ENCODE measurements around the gene PGLYRP3. TPM values are rescaled to one million over a fixed set of nuclear protein-coding genes. Genes with fewer than 3 reads are reported as not detected.

The PGLYRP3 gene
- polyA plus RNA-seq, 1 donor from 2014 or later: not detected

DNA sequence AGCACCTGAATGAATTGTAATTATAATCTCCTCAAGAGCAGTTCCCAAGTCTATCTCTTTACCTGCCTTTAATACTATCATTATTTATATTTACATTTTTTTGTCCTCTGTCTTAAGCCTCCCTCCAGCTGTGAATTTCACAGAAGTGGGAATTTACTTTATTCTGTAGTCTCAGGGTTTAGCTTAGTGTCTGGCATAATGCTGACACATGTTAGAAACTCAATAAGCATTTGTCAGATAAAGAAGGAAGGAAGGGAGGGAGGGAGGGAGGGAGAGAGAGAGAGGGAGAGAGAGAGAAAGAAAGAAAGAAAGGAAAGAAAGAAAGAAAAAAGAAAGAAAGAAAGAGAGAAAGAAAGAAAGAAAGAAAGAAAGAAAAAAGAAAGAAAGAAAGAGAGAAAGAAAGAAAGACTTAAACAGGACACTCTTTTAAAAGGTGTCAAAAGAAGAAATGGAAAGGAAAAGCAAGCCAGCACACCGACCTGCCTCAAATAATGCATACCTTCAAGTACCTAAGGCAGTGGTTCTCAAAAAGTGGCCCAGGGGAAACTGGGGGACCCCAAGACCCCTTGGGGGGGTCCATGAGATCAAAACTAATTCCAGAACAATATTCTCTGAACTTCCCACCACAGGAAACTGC, 37.7 kb upstream of the PGLYRP3 start:
- H3K79me2 ChIP-seq (replicated peaks; ENCODE audit: insufficient read depth, low read length): no peaks in the 10 kb centered on the region
- no peaks in the 10 kb centered on the region for H3K27me3 ChIP-seq (ENCODE audit: insufficient read depth, low read depth, low read length)
- no peaks in the 10 kb centered on the region for H3K36me3 ChIP-seq (ENCODE audit: insufficient read depth, low read length)
- H2AFZ ChIP-seq (ENCODE audit: low read depth, low read length): no peak overlapping the region
- TF ChIP-seq MXI1 (conservative IDR thresholded peaks at IDR 0.05; ENCODE audit: poor library complexity, severe bottlenecking) (no peak), SMC3 (conservative IDR thresholded peaks at IDR 0.05; ENCODE audit: poor library complexity) (no peak), EP300 (conservative IDR thresholded peaks at IDR 0.05; ENCODE audit: poor library complexity, severe bottlenecking) (no peak), TAF1 (IDR thresholded peaks at IDR 0.05; ENCODE audit: low read depth) (no peak), EZH2 (IDR thresholded peaks at IDR 0.05; ENCODE audit: borderline replicate concordance, insufficient read depth, low read length, poor library complexity, severe bottlenecking) (no peak), RAD21 (conservative IDR thresholded peaks at IDR 0.05) (no peak), POLR2AphosphoS5 (IDR thresholded peaks at IDR 0.05) (no peak)
- TF ChIP-seq, protein P1, sequence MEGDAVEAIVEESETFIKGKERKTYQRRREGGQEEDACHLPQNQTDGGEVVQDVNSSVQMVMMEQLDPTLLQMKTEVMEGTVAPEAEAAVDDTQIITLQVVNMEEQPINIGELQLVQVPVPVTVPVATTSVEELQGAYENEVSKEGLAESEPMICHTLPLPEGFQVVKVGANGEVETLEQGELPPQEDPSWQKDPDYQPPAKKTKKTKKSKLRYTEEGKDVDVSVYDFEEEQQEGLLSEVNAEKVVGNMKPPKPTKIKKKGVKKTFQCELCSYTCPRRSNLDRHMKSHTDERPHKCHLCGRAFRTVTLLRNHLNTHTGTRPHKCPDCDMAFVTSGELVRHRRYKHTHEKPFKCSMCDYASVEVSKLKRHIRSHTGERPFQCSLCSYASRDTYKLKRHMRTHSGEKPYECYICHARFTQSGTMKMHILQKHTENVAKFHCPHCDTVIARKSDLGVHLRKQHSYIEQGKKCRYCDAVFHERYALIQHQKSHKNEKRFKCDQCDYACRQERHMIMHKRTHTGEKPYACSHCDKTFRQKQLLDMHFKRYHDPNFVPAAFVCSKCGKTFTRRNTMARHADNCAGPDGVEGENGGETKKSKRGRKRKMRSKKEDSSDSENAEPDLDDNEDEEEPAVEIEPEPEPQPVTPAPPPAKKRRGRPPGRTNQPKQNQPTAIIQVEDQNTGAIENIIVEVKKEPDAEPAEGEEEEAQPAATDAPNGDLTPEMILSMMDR (IDR thresholded peaks at IDR 0.05; ENCODE audit: poor library complexity, severe bottlenecking): no peak
- TF ChIP-seq, protein P2, sequence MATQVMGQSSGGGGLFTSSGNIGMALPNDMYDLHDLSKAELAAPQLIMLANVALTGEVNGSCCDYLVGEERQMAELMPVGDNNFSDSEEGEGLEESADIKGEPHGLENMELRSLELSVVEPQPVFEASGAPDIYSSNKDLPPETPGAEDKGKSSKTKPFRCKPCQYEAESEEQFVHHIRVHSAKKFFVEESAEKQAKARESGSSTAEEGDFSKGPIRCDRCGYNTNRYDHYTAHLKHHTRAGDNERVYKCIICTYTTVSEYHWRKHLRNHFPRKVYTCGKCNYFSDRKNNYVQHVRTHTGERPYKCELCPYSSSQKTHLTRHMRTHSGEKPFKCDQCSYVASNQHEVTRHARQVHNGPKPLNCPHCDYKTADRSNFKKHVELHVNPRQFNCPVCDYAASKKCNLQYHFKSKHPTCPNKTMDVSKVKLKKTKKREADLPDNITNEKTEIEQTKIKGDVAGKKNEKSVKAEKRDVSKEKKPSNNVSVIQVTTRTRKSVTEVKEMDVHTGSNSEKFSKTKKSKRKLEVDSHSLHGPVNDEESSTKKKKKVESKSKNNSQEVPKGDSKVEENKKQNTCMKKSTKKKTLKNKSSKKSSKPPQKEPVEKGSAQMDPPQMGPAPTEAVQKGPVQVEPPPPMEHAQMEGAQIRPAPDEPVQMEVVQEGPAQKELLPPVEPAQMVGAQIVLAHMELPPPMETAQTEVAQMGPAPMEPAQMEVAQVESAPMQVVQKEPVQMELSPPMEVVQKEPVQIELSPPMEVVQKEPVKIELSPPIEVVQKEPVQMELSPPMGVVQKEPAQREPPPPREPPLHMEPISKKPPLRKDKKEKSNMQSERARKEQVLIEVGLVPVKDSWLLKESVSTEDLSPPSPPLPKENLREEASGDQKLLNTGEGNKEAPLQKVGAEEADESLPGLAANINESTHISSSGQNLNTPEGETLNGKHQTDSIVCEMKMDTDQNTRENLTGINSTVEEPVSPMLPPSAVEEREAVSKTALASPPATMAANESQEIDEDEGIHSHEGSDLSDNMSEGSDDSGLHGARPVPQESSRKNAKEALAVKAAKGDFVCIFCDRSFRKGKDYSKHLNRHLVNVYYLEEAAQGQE (IDR thresholded peaks at IDR 0.05; ENCODE audit: borderline replicate concordance): no peak
- H3K9me2 ChIP-seq (ENCODE audit: insufficient read depth, low read length): no peaks in the 10 kb centered on the region
- no peaks in the 10 kb centered on the region for H3K9me3 ChIP-seq (ENCODE audit: low read length)
- H3F3A ChIP-seq (ENCODE audit: insufficient read depth, low read length, poor library complexity, severe bottlenecking): no peaks in the 10 kb centered on the region
- H4K20me1 ChIP-seq (ENCODE audit: insufficient read depth): no peaks in the 10 kb centered on the region
- no peak overlapping the region for H3K27ac ChIP-seq (ENCODE audit: low read length)
- H3K9ac ChIP-seq (ENCODE audit: low read length): no peak overlapping the region
- no peak overlapping the region for H3K4me2 ChIP-seq (ENCODE audit: low read length)
- no peak overlapping the region for H3K4me3 ChIP-seq (ENCODE audit: low read length)

DNA sequence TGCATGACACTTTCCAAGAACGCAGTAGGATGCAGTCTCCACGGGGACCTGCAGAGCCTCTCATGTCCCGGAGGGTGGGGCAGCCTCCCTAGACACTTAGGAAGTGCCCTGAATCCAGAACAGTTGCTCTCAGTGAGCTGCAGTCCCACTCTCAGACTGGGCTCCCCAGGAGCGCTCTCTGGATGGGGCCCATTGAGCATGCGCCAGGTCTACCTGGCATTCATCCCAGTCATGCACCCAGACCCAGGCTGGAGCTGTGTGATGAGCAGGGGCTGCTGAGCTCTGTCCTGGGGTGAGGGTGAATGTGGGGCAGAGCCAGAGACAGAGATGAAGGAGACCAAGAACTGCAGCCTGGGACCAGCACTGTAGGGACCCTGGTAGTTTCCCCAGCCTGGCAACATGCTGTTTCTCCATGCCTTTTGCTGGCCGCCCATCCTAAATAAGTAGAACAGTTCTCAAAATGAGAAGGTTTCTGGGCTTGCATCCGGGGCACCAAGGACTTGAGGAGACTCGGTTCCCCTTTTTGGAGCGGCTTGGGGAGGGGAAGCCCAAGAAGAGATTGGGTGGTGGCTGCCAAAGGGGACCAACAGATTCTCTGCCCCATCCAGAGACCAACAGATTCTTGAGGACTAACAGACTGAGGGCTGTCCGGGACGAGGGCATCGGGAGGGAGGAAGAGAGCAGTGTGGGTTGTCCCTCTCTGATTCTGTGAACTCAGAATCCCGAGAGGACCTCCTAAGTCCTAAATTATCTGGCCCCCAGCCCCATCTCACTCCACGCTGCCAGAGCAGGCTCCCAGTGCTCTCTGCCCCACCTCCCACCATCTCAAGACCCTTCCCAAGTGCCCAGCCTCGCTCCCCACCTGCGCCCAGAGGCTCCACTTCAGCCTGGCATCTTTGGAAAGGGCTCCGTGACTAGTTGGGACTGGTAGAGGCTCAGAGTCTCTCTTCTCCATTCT, 36.9 kb upstream of the PGLYRP3 start:
- Histone ChIP-seq H3K9ac (ENCODE audit: low read length) (no peak overlapping the region), H4K20me1 (ENCODE audit: insufficient read depth) (no peaks in the 10 kb centered on the region), H3K9me2 (ENCODE audit: insufficient read depth, low read length) (no peaks in the 10 kb centered on the region), H2AFZ (ENCODE audit: low read depth, low read length) (no peak overlapping the region), H3K27me3 (ENCODE audit: insufficient read depth, low read depth, low read length) (no peaks in the 10 kb centered on the region), H3K79me2 (replicated peaks; ENCODE audit: insufficient read depth, low read length) (no peaks in the 10 kb centered on the region), H3K4me2 (ENCODE audit: low read length) (no peak overlapping the region), H3K36me3 (ENCODE audit: insufficient read depth, low read length) (no peaks in the 10 kb centered on the region), H3K4me3 (ENCODE audit: low read length) (no peak overlapping the region), H3F3A (ENCODE audit: insufficient read depth, low read length, poor library complexity, severe bottlenecking) (no peaks in the 10 kb centered on the region), H3K9me3 (ENCODE audit: low read length) (no peaks in the 10 kb centered on the region), H3K27ac (ENCODE audit: low read length) (no peak overlapping the region)
- TF ChIP-seq POLR2AphosphoS5 (IDR thresholded peaks at IDR 0.05) (no peak), RAD21 (conservative IDR thresholded peaks at IDR 0.05) (no peak), EZH2 (IDR thresholded peaks at IDR 0.05; ENCODE audit: borderline replicate concordance, insufficient read depth, low read length, poor library complexity, severe bottlenecking) (no peak), TAF1 (IDR thresholded peaks at IDR 0.05; ENCODE audit: low read depth) (no peak), MXI1 (conservative IDR thresholded peaks at IDR 0.05; ENCODE audit: poor library complexity, severe bottlenecking) (no peak), EP300 (conservative IDR thresholded peaks at IDR 0.05; ENCODE audit: poor library complexity, severe bottlenecking) (no peak), SMC3 (conservative IDR thresholded peaks at IDR 0.05; ENCODE audit: poor library complexity) (no peak)
- TF ChIP-seq, protein P2 (IDR thresholded peaks at IDR 0.05; ENCODE audit: borderline replicate concordance): no peak
- TF ChIP-seq, protein P1 (IDR thresholded peaks at IDR 0.05; ENCODE audit: poor library complexity, severe bottlenecking): no peak
